ENCODE measurements around the gene GALNTL6. TPM values are rescaled to one million over a fixed set of nuclear protein-coding genes. Genes with fewer than 3 reads are reported as not detected.

The GALNTL6 gene
- total and polyA plus RNA-seq, 2 donors (not counting 1 experiment from before 2014, with no cell fraction given): 0.99 to 1.1 TPM

DNA sequence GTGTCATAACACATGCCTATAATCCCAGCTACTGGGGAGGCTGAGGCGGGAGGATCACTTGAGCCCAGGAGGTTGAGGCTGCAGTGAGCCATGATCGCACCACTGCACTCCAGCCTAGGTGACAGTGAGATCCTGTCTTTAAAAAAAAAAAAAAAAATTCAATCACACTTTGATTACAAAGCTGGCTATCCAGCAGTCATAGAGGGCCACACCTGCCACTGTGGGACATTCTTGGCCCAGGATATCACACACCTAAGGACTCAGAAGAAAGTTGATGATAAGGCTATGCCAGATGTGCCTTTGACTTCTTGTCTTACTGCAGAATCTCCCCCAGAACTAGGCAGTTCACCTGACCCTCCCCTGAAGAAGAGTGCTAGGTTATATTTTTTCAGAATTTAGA is 1232.9 kb downstream of the GALNTL6 start:
- Histone ChIP-seq H4K20me1 (ENCODE audit: control insufficient read depth, insufficient read depth, low read length, poor library complexity, severe bottlenecking) (no peaks in the 10 kb centered on the region), H3K9me3 (ENCODE audit: control extremely low read depth in 1 of 3, control insufficient read depth in 2 of 3, insufficient read depth in 1 of 3, low read length in 2 of 3) (no peaks in the 10 kb centered on the region), H3K4me2 (replicated peaks; ENCODE audit: low read depth, low read length, poor library complexity, severe bottlenecking) (no peak overlapping the region), H3K27ac (ENCODE audit: low read length in 2 of 2) (no peak overlapping the region), H3K4me1 (ENCODE audit: control insufficient read depth in 2 of 2, insufficient read depth in 2 of 2, low read length in 2 of 2) (no peaks in the 10 kb centered on the region), H3K36me3 (replicated peaks in 1 of 2; ENCODE audit: control extremely low read depth in 1 of 2, control insufficient read depth in 1 of 2, extremely low read depth in 1 of 2, insufficient read depth in 2 of 2, low read length in 1 of 2) (no peaks in the 10 kb centered on the region), H3K4me3 (ENCODE audit: control extremely low read depth in 1 of 5, extremely low read depth in 1 of 5, insufficient read depth in 1 of 5, low read depth in 2 of 5, low read length in 4 of 5) (no peak overlapping the region), H3K27me3 (replicated peaks in 1 of 4; ENCODE audit: control extremely low read depth in 1 of 4, control insufficient read depth in 3 of 4, insufficient read depth in 4 of 4, low read length in 3 of 4) (no peaks in the 10 kb centered on the region), H2AFZ (ENCODE audit: insufficient read depth, low read depth, low read length, poor library complexity, severe bottlenecking) (no peak overlapping the region), H3K9ac (ENCODE audit: low read length) (no peak overlapping the region), H3K79me2 (ENCODE audit: control insufficient read depth, insufficient read depth, low read length) (no peaks in the 10 kb centered on the region)
- Mint-ChIP-seq H3K4me1 (no peaks in the 10 kb centered on the region), H3K4me3 (no peak overlapping the region), H3K27me3 (peaks cover 20% of the 10 kb centered on the region), H3K9me3 (ENCODE audit: insufficient read depth) (no peaks in the 10 kb centered on the region), H3K27ac (no peak overlapping the region)
- ChIA-PET CTCF (no interaction called here), POLR2A (no interaction called here)
- no peak for ATAC-seq (ENCODE audit: low read depth)
- no peak for TF ChIP-seq EZH2 (IDR thresholded peaks at IDR 0.05; ENCODE audit: borderline replicate concordance, insufficient read depth, low read depth, low read length, poor library complexity, severe bottlenecking)
- TF ChIP-seq, protein P1, sequence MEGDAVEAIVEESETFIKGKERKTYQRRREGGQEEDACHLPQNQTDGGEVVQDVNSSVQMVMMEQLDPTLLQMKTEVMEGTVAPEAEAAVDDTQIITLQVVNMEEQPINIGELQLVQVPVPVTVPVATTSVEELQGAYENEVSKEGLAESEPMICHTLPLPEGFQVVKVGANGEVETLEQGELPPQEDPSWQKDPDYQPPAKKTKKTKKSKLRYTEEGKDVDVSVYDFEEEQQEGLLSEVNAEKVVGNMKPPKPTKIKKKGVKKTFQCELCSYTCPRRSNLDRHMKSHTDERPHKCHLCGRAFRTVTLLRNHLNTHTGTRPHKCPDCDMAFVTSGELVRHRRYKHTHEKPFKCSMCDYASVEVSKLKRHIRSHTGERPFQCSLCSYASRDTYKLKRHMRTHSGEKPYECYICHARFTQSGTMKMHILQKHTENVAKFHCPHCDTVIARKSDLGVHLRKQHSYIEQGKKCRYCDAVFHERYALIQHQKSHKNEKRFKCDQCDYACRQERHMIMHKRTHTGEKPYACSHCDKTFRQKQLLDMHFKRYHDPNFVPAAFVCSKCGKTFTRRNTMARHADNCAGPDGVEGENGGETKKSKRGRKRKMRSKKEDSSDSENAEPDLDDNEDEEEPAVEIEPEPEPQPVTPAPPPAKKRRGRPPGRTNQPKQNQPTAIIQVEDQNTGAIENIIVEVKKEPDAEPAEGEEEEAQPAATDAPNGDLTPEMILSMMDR (IDR thresholded peaks at IDR 0.05): no peak
- intact Hi-C loops (cut with micrococcal nuclease): no loop called here
- no CpG with 5 or more reads among the region's 2 CpGs for WGBS (ENCODE audit: insufficient coverage)
- no peak for DNase-seq

DNA sequence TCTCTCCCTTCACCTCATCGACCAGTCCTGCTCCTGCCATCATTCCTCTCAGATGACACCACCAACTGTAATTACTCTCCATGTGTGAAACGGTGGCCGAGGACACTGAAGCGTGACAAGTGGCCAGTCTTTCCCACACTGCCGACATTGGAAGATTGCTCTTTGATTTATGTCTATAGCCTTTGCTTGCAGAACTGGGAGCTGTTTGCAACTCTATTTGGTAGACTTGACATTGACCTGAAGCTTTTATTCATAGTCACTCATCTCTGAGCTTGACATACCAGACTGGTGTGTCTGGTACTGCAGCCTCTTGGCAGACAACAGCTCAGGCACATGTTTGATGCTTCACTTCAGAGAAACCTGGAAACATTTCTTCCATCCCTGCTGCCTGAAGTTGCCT is 1233.6 kb downstream of the GALNTL6 start:
- CTCF ChIA-PET: interaction anchor here (0.7 kb wide), 1 partner anchor 33 kb away, joined by 3 read pairs; no protein-coding TSS in a partner anchor

More for the DNA sequence above, 1233.6 kb downstream of the GALNTL6 start:
- intact Hi-C loops (cut with micrococcal nuclease): no loop called here
- H3K4me3 Mint-ChIP-seq: no peak overlapping the region
- H3K9ac ChIP-seq (ENCODE audit: low read length): no peak overlapping the region
- ATAC-seq (ENCODE audit: low read depth) (no peak), DNase-seq (no peak)
- POLR2A ChIA-PET: no interaction called here
- H2AFZ ChIP-seq (ENCODE audit: insufficient read depth, low read depth, low read length, poor library complexity, severe bottlenecking): no peak overlapping the region
- no peaks in the 10 kb centered on the region for H3K9me3 ChIP-seq (ENCODE audit: control extremely low read depth in 1 of 3, control insufficient read depth in 2 of 3, insufficient read depth in 1 of 3, low read length in 2 of 3)
- H3K27me3 Mint-ChIP-seq: peaks cover 23% of the 10 kb centered on the region
- no peaks in the 10 kb centered on the region for H3K79me2 ChIP-seq (ENCODE audit: control insufficient read depth, insufficient read depth, low read length)
- H3K4me3 ChIP-seq (ENCODE audit: control extremely low read depth in 1 of 5, extremely low read depth in 1 of 5, insufficient read depth in 1 of 5, low read depth in 2 of 5, low read length in 4 of 5): no peak overlapping the region
- H3K27me3 ChIP-seq (replicated peaks in 1 of 4; ENCODE audit: control extremely low read depth in 1 of 4, control insufficient read depth in 3 of 4, insufficient read depth in 4 of 4, low read length in 3 of 4): no peaks in the 10 kb centered on the region
- WGBS (ENCODE audit: insufficient coverage): 100% methylated on average over 2 of the region's 5 CpGs
- H3K4me1 Mint-ChIP-seq: no peaks in the 10 kb centered on the region
- H3K4me2 ChIP-seq (replicated peaks; ENCODE audit: low read depth, low read length, poor library complexity, severe bottlenecking): no peak overlapping the region
- H3K36me3 ChIP-seq (replicated peaks in 1 of 2; ENCODE audit: control extremely low read depth in 1 of 2, control insufficient read depth in 1 of 2, extremely low read depth in 1 of 2, insufficient read depth in 2 of 2, low read length in 1 of 2): no peaks in the 10 kb centered on the region
- no peak overlapping the region for H3K27ac ChIP-seq (ENCODE audit: low read length in 2 of 2)
- H4K20me1 ChIP-seq (ENCODE audit: control insufficient read depth, insufficient read depth, low read length, poor library complexity, severe bottlenecking): no peaks in the 10 kb centered on the region
- TF ChIP-seq, protein P1 (IDR thresholded peaks at IDR 0.05): no peak
- no peak for TF ChIP-seq EZH2 (IDR thresholded peaks at IDR 0.05; ENCODE audit: borderline replicate concordance, insufficient read depth, low read depth, low read length, poor library complexity, severe bottlenecking)
- no peaks in the 10 kb centered on the region for H3K9me3 Mint-ChIP-seq (ENCODE audit: insufficient read depth)
- no peak overlapping the region for H3K27ac Mint-ChIP-seq
- H3K4me1 ChIP-seq (ENCODE audit: control insufficient read depth in 2 of 2, insufficient read depth in 2 of 2, low read length in 2 of 2): no peaks in the 10 kb centered on the region
